ENCODE measurements around the gene SEC14L2. TPM values are rescaled to one million over a fixed set of nuclear protein-coding genes. Genes with fewer than 3 reads are reported as not detected.

Gene SEC14L2
- total RNA-seq, 1 donor from 2014 or later, result 1.5 TPM

- ATAC-seq (ENCODE audit: poor library complexity) (no peak), DNase-seq (no peak)
- intact Hi-C loops (cut with DNase I), result no loop called here
These were observed 76.3 kb downstream of the SEC14L2 start for GRCh38 chr22:30472994-30473720.

DNA sequence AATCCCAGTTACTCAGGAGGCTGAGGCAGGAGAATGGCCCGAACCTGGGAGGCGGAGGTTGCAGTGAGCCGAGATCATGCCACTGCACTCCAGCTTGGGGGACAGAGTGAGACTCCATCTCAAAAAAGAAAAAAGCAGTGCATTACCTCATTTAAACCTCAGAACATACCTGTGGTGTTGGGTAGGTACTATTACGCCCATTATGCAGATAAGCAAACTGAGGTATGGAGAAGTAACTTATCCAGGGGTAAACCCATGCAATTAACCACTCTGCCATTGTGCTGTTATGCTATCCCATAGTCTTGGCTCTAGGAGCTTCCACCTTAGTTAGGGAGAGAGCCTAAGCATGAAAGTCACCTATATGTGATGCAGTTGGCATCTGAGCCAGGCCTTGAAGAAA lies 77.3 kb downstream of the SEC14L2 start:
- DNase-seq, result no peak
- ATAC-seq (ENCODE audit: poor library complexity), result no peak
- intact Hi-C loops (cut with DNase I), result no loop called here

Other genes starting within 250 kb of the SEC14L2 start
- gene LIF, start 150.3 kb upstream of the SEC14L2 start, total RNA-seq, result 0.54 TPM
- 0.11 TPM for gene OSM, start 130.2 kb upstream of the SEC14L2 start, total RNA-seq
- 5.3 TPM for gene CASTOR1, start 107.5 kb upstream of the SEC14L2 start, total RNA-seq
- gene TBC1D10A, start 70.1 kb upstream of the SEC14L2 start, total RNA-seq, result 6.5 TPM
- gene SF3A1, start 40.1 kb upstream of the SEC14L2 start, total RNA-seq, result 87.7 TPM
- 0.51 TPM for gene CCDC157, start 40.0 kb upstream of the SEC14L2 start, total RNA-seq
- 4.3 TPM for gene RNF215, start 9.6 kb upstream of the SEC14L2 start, total RNA-seq
- gene MTFP1, start 28.8 kb downstream of the SEC14L2 start, total RNA-seq, result 15.1 TPM
- not detected for gene SEC14L3, start 75.0 kb downstream of the SEC14L2 start, total RNA-seq
- not detected for gene SEC14L4, start 108.7 kb downstream of the SEC14L2 start, total RNA-seq
- not detected for gene SEC14L6, start 149.7 kb downstream of the SEC14L2 start, total RNA-seq
- 0.27 TPM for gene GAL3ST1, start 177.6 kb downstream of the SEC14L2 start, total RNA-seq
- 19.3 TPM for gene PES1, start 194.9 kb downstream of the SEC14L2 start, total RNA-seq
- 13.4 TPM for gene TCN2, start 210.2 kb downstream of the SEC14L2 start, total RNA-seq
- 4.1 TPM for gene SLC35E4, start 238.8 kb downstream of the SEC14L2 start, total RNA-seq